Activated CD8-positive, alpha-beta T cell treated with anti-CD3 and anti-CD28 coated beads, Interleukin-2, amount 10 ng/mL, durations not matched to agents 7 days and 5 days (primary cell): ENCODE measurements around the gene SETD5. TPM values are rescaled to one million over a fixed set of nuclear protein-coding genes. Genes with fewer than 3 reads are reported as not detected.

Experiments used
- ATAC-seq: fragments of 150-1000 bp; cut with Tn5 transposase; one replicate; pipeline ENCODE4 v1.10.0; 2021; ENCODE audit warnings: moderate library complexity
- CTCF ChIA-PET: fragments of 350-600 bp; sonication (Branson Sonifier 250); formaldehyde crosslinking; loops from one replicate; lab custom pipeline; 2021; ENCODE audit warnings: antibody characterized with exemption; lab: Charles Lee
- POLR2A ChIA-PET: fragments of 350-600 bp; sonication (Branson Sonifier 250); formaldehyde crosslinking; loops from one replicate; lab custom pipeline; 2021; ENCODE audit warnings: antibody characterized with exemption; lab: Charles Lee
- DNase-seq: peaks from one replicate; pipeline ENCODE4 v3.0.0-alpha.2; 2020
- H3K27ac Mint-ChIP-seq: one replicate; pipeline ENCODE4 v1.8.0; 2021; ENCODE audit warnings: mild to moderate bottlenecking, mixed read lengths
- H3K27me3 Mint-ChIP-seq: one replicate; pipeline ENCODE4 v1.8.0; 2021; ENCODE audit warnings: low read depth, mixed read lengths
- H3K36me3 Mint-ChIP-seq: one replicate; pipeline ENCODE4 v1.8.0; 2021; ENCODE audit warnings: low read depth, mixed read lengths
- H3K4me1 Mint-ChIP-seq: one replicate; pipeline ENCODE4 v1.8.0; 2021; ENCODE audit warnings: low read depth, mixed read lengths
- H3K4me3 Mint-ChIP-seq: one replicate; pipeline ENCODE4 v1.8.0; 2021; ENCODE audit warnings: mild to moderate bottlenecking, mixed read lengths
- H3K9me3 Mint-ChIP-seq: one replicate; pipeline ENCODE4 v1.8.0; 2022; ENCODE audit warnings: mixed read lengths; ENCODE audit not compliant: insufficient read depth
- total RNA-seq, 2 experiments: library from RNA; stranded (reverse); gene quantifications; one replicate each; pipeline ENCODE4 v1.2.3, GENCODE V29; 2021

SETD5 gene
- total RNA-seq, 2 experiments from 2014 or later: 122 to 126 TPM

- no peak overlapping the region for H3K4me3 Mint-ChIP-seq
- no peak overlapping the region for H3K27ac Mint-ChIP-seq
- peaks cover 7% of the 10 kb centered on the region for H3K4me1 Mint-ChIP-seq
- H3K9me3 Mint-ChIP-seq: no peaks in the 10 kb centered on the region
- POLR2A ChIA-PET: no interaction called here
- peaks cover 19% of the 10 kb centered on the region for H3K27me3 Mint-ChIP-seq
- ATAC-seq (no peak), DNase-seq (no peak)
- CTCF ChIA-PET: interaction anchor here (0.6 kb wide), 1 partner anchor 618 kb away, joined by 3 read pairs; no protein-coding TSS in a partner anchor
- H3K36me3 Mint-ChIP-seq: no peaks in the 10 kb centered on the region
Observed at GRCh38 chr3:9499455-9500107, 102.2 kb downstream of the SETD5 start.

GRCh38 chr3:9500108-9501050, 103.0 kb downstream of the SETD5 start:
- POLR2A ChIA-PET: no interaction called here
- CTCF ChIA-PET: interaction anchor here (0.6 to 0.8 kb wide), 2 partner anchors 31 to 617 kb away, joined by 3 read pairs; no protein-coding TSS in a partner anchor
- Mint-ChIP-seq H3K27me3 (peaks cover 19% of the 10 kb centered on the region), H3K9me3 (no peaks in the 10 kb centered on the region), H3K27ac (no peak overlapping the region), H3K4me1 (peaks cover 3% of the 10 kb centered on the region), H3K4me3 (no peak overlapping the region), H3K36me3 (no peaks in the 10 kb centered on the region)
- ATAC-seq: peak; percentile 80
- peak; percentile 75 for DNase-seq

GRCh38 chr3:9501226-9501625, 103.8 kb downstream of the SETD5 start:
- DNase-seq (no peak), ATAC-seq (no peak)
- Mint-ChIP-seq H3K27ac (no peak overlapping the region), H3K9me3 (no peaks in the 10 kb centered on the region), H3K36me3 (no peaks in the 10 kb centered on the region), H3K27me3 (peaks cover 19% of the 10 kb centered on the region), H3K4me1 (peaks cover 3% of the 10 kb centered on the region), H3K4me3 (no peak overlapping the region)
- POLR2A ChIA-PET: no interaction called here
- CTCF ChIA-PET: interaction anchor here (0.8 to 4.2 kb wide), 4 partner anchors 9 to 226 kb away, joined by 3 to 30 read pairs (median 14); no protein-coding TSS in a partner anchor

GRCh38 chr3:9503283-9503682, 105.9 kb downstream of the SETD5 start:
- no peak overlapping the region for H3K27ac Mint-ChIP-seq
- no peak overlapping the region for H3K4me3 Mint-ChIP-seq
- ATAC-seq (peak; percentile 57), DNase-seq (peak; percentile 82)
- H3K36me3 Mint-ChIP-seq: no peaks in the 10 kb centered on the region
- H3K4me1 Mint-ChIP-seq: peaks cover 3% of the 10 kb centered on the region
- H3K27me3 Mint-ChIP-seq: peaks cover 26% of the 10 kb centered on the region
- ChIA-PET POLR2A (no interaction called here), CTCF (interaction anchor here (0.6 to 4.2 kb wide), 21 partner anchors 9 to 1998 kb away, joined by 3 to 30 read pairs (median 4); partner anchors contain the start of genes ARPC4, TADA3 and THUMPD3)
- H3K9me3 Mint-ChIP-seq: no peaks in the 10 kb centered on the region

GRCh38 chr3:9507586-9508578, 110.5 kb downstream of the SETD5 start:
- no peaks in the 10 kb centered on the region for H3K9me3 Mint-ChIP-seq
- ChIA-PET CTCF (interaction anchor here (1.1 to 1.2 kb wide), 2 partner anchors 10 to 220 kb away, joined by 3 read pairs; no protein-coding TSS in a partner anchor), POLR2A (no interaction called here)
- DNase-seq: no peak
- H3K27ac Mint-ChIP-seq: no peak overlapping the region
- H3K36me3 Mint-ChIP-seq: no peaks in the 10 kb centered on the region
- no peak for ATAC-seq
- H3K4me1 Mint-ChIP-seq: no peaks in the 10 kb centered on the region
- H3K27me3 Mint-ChIP-seq: peaks cover 17% of the 10 kb centered on the region
- H3K4me3 Mint-ChIP-seq: no peak overlapping the region

- Mint-ChIP-seq H3K4me1 (no peaks in the 10 kb centered on the region), H3K9me3 (no peaks in the 10 kb centered on the region), H3K4me3 (no peak overlapping the region), H3K27me3 (peaks cover 17% of the 10 kb centered on the region), H3K36me3 (no peaks in the 10 kb centered on the region), H3K27ac (no peak overlapping the region)
- CTCF ChIA-PET: no interaction called here
- DNase-seq (no peak), ATAC-seq (no peak)
- POLR2A ChIA-PET: no interaction called here
Observed at GRCh38 chr3:9508781-9509180, 111.4 kb downstream of the SETD5 start.

GRCh38 chr3:9512456-9513045, 115.1 kb downstream of the SETD5 start:
- peaks cover 13% of the 10 kb centered on the region for H3K27me3 Mint-ChIP-seq
- H3K4me3 Mint-ChIP-seq: no peak overlapping the region
- H3K9me3 Mint-ChIP-seq: no peaks in the 10 kb centered on the region
- ChIA-PET POLR2A (interaction anchor here (0.6 kb wide), 1 partner anchor 99 kb away, joined by 3 read pairs; no protein-coding TSS in a partner anchor), CTCF (interaction anchor here (2.5 kb wide), 1 partner anchor 9 kb away, joined by 11 read pairs; no protein-coding TSS in a partner anchor)
- no peaks in the 10 kb centered on the region for H3K4me1 Mint-ChIP-seq
- no peak overlapping the region for H3K27ac Mint-ChIP-seq
- H3K36me3 Mint-ChIP-seq: no peaks in the 10 kb centered on the region
- DNase-seq (no peak), ATAC-seq (no peak)

GRCh38 chr3:9514306-9514705, 116.9 kb downstream of the SETD5 start:
- ChIA-PET POLR2A (interaction anchor here (0.6 kb wide), 1 partner anchor 59 kb away, joined by 3 read pairs; no protein-coding TSS in a partner anchor), CTCF (no interaction called here)
- no peaks in the 10 kb centered on the region for H3K36me3 Mint-ChIP-seq
- H3K27ac Mint-ChIP-seq: no peak overlapping the region
- H3K4me3 Mint-ChIP-seq: no peak overlapping the region
- peaks cover 10% of the 10 kb centered on the region for H3K27me3 Mint-ChIP-seq
- H3K9me3 Mint-ChIP-seq: no peaks in the 10 kb centered on the region
- ATAC-seq: no peak
- DNase-seq: no peak
- H3K4me1 Mint-ChIP-seq: no peaks in the 10 kb centered on the region

GRCh38 chr3:9514956-9515355, 117.5 kb downstream of the SETD5 start:
- Mint-ChIP-seq H3K9me3 (no peaks in the 10 kb centered on the region), H3K4me3 (no peak overlapping the region), H3K36me3 (no peaks in the 10 kb centered on the region), H3K27ac (no peak overlapping the region), H3K4me1 (no peaks in the 10 kb centered on the region), H3K27me3 (peaks cover 11% of the 10 kb centered on the region)
- ChIA-PET CTCF (interaction anchor here (1.1 kb wide), 1 partner anchor 16 kb away, joined by 3 read pairs; no protein-coding TSS in a partner anchor), POLR2A (no interaction called here)
- DNase-seq (no peak), ATAC-seq (no peak)

GRCh38 chr3:9525078-9525477, 127.7 kb downstream of the SETD5 start:
- no peaks in the 10 kb centered on the region for H3K36me3 Mint-ChIP-seq
- H3K9me3 Mint-ChIP-seq: no peaks in the 10 kb centered on the region
- DNase-seq (no peak), ATAC-seq (no peak)
- no peaks in the 10 kb centered on the region for H3K4me1 Mint-ChIP-seq
- H3K4me3 Mint-ChIP-seq: no peak overlapping the region
- ChIA-PET CTCF (no interaction called here), POLR2A (no interaction called here)
- no peak overlapping the region for H3K27ac Mint-ChIP-seq
- peaks cover 28% of the 10 kb centered on the region for H3K27me3 Mint-ChIP-seq
